NCI-H146 treated with DMSO at 0.1 percent for 48 hours (cell line): ENCODE data around the gene GPD1.
"Not testable (repeated sequence)": the region's sequence is repeated elsewhere in the genome, so short reads cannot be mapped to it uniquely, and the experiment has no call there.

Source experiments
- DNase-seq: peaks from one replicate; lab custom pipeline; 2025; ENCODE audit not compliant: unreplicated experiment; lab: John Stamatoyannopoulos, UW

The GPD1 gene

GRCh38 chr12:50120521-50120920, 16.7 kb downstream of the GPD1 start:
- no peak for DNase-seq

GRCh38 chr12:50120953-50121352, 17.1 kb downstream of the GPD1 start:
- DNase-seq: no peak

GRCh38 chr12:50121641-50122040, 17.8 kb downstream of the GPD1 start:
- no peak for DNase-seq

- no peak for DNase-seq
Observed at GRCh38 chr12:50123203-50123602, 19.4 kb downstream of the GPD1 start.

- no peak for DNase-seq
Observed at GRCh38 chr12:50127546-50127945, 23.7 kb downstream of the GPD1 start.

- no peak for DNase-seq
Observed at GRCh38 chr12:50129290-50129689, 25.5 kb downstream of the GPD1 start.

GRCh38 chr12:50132505-50133135, 28.8 kb downstream of the GPD1 start:
- no peak for DNase-seq

- no peak for DNase-seq
Observed at GRCh38 chr12:50142993-50143392, 39.2 kb downstream of the GPD1 start.

GRCh38 chr12:50145439-50145838, 41.6 kb downstream of the GPD1 start:
- no peak for DNase-seq

GRCh38 chr12:50147281-50147680, 43.5 kb downstream of the GPD1 start:
- DNase-seq: no peak

- DNase-seq: not testable (repeated sequence)
Observed at GRCh38 chr12:50148011-50148410, 44.2 kb downstream of the GPD1 start.

- DNase-seq: no peak
Observed at GRCh38 chr12:50149311-50149710, 45.5 kb downstream of the GPD1 start.

- no peak for DNase-seq
Observed at GRCh38 chr12:50151047-50151687, 47.4 kb downstream of the GPD1 start.

GRCh38 chr12:50154947-50155346, 51.1 kb downstream of the GPD1 start:
- not testable (repeated sequence) for DNase-seq

GRCh38 chr12:50156641-50157040, 52.8 kb downstream of the GPD1 start:
- DNase-seq: no peak

GRCh38 chr12:50157259-50157658, 53.5 kb downstream of the GPD1 start:
- no peak for DNase-seq

GRCh38 chr12:50160643-50161042, 56.8 kb downstream of the GPD1 start:
- no peak for DNase-seq
